Measurements from ENCODE around the gene ABTB1.

- TF ChIP-seq, protein P1, sequence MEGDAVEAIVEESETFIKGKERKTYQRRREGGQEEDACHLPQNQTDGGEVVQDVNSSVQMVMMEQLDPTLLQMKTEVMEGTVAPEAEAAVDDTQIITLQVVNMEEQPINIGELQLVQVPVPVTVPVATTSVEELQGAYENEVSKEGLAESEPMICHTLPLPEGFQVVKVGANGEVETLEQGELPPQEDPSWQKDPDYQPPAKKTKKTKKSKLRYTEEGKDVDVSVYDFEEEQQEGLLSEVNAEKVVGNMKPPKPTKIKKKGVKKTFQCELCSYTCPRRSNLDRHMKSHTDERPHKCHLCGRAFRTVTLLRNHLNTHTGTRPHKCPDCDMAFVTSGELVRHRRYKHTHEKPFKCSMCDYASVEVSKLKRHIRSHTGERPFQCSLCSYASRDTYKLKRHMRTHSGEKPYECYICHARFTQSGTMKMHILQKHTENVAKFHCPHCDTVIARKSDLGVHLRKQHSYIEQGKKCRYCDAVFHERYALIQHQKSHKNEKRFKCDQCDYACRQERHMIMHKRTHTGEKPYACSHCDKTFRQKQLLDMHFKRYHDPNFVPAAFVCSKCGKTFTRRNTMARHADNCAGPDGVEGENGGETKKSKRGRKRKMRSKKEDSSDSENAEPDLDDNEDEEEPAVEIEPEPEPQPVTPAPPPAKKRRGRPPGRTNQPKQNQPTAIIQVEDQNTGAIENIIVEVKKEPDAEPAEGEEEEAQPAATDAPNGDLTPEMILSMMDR (IDR thresholded peaks at IDR 0.05; ENCODE audit: low read depth, low read length) = no peak
- no peak for TF ChIP-seq EZH2phosphoT487 (IDR thresholded peaks at IDR 0.05; ENCODE audit: low read depth)
Observed at GRCh38 chr3:127662001-127662469, 10.7 kb upstream of the ABTB1 start.

All from OCI-LY3 (cell line).